ENCODE measurements around the gene MAN1A2.

The MAN1A2 gene

GRCh38 chr1:117546467-117546866, 179.2 kb downstream of the MAN1A2 start:
- no peak for TF ChIP-seq CTCF (conservative IDR thresholded peaks at IDR 0.05; ENCODE audit: low read depth, low read length)
- no peaks in the 10 kb centered on the region for H3K79me2 ChIP-seq (ENCODE audit: insufficient read depth, low read depth)
- H3K4me2 ChIP-seq = no peak overlapping the region
- no peaks in the 10 kb centered on the region for H4K20me1 ChIP-seq (ENCODE audit: insufficient read depth)
- no peaks in the 10 kb centered on the region for H3K4me1 ChIP-seq (ENCODE audit: low read depth, poor library complexity, severe bottlenecking)
- no peak overlapping the region for H3K4me3 ChIP-seq (IDR thresholded peaks at IDR 0.05; ENCODE audit: insufficient read depth, low read depth, low read length)
- no peak overlapping the region for H3K9ac ChIP-seq
- H3K36me3 ChIP-seq (ENCODE audit: insufficient read depth) = no peaks in the 10 kb centered on the region
- H2AFZ ChIP-seq (ENCODE audit: low read depth) = no peak overlapping the region
- H3K27me3 ChIP-seq (ENCODE audit: insufficient read depth, low read depth) = no peaks in the 10 kb centered on the region
- no peak overlapping the region for H3K27ac ChIP-seq

GRCh38 chr1:117553471-117553870, 186.2 kb downstream of the MAN1A2 start:
- H3K4me1 ChIP-seq (ENCODE audit: low read depth, poor library complexity, severe bottlenecking) = no peaks in the 10 kb centered on the region
- H3K36me3 ChIP-seq (ENCODE audit: insufficient read depth) = no peaks in the 10 kb centered on the region
- no peak overlapping the region for H3K27ac ChIP-seq
- no peaks in the 10 kb centered on the region for H4K20me1 ChIP-seq (ENCODE audit: insufficient read depth)
- TF ChIP-seq CTCF (conservative IDR thresholded peaks at IDR 0.05; ENCODE audit: low read depth, low read length) = no peak
- no peaks in the 10 kb centered on the region for H3K27me3 ChIP-seq (ENCODE audit: insufficient read depth, low read depth)
- no peak overlapping the region for H2AFZ ChIP-seq (ENCODE audit: low read depth)
- no peak overlapping the region for H3K4me3 ChIP-seq (IDR thresholded peaks at IDR 0.05; ENCODE audit: insufficient read depth, low read depth, low read length)
- no peak overlapping the region for H3K9ac ChIP-seq
- H3K4me2 ChIP-seq = no peak overlapping the region
- H3K79me2 ChIP-seq (ENCODE audit: insufficient read depth, low read depth) = no peaks in the 10 kb centered on the region

GRCh38 chr1:117555806-117556205, 188.6 kb downstream of the MAN1A2 start:
- no peaks in the 10 kb centered on the region for H4K20me1 ChIP-seq (ENCODE audit: insufficient read depth)
- no peak overlapping the region for H2AFZ ChIP-seq (ENCODE audit: low read depth)
- H3K4me2 ChIP-seq = no peak overlapping the region
- H3K36me3 ChIP-seq (ENCODE audit: insufficient read depth) = no peaks in the 10 kb centered on the region
- no peak overlapping the region for H3K9ac ChIP-seq
- H3K79me2 ChIP-seq (ENCODE audit: insufficient read depth, low read depth) = no peaks in the 10 kb centered on the region
- H3K4me1 ChIP-seq (ENCODE audit: low read depth, poor library complexity, severe bottlenecking) = no peaks in the 10 kb centered on the region
- H3K4me3 ChIP-seq (IDR thresholded peaks at IDR 0.05; ENCODE audit: insufficient read depth, low read depth, low read length) = no peak overlapping the region
- no peaks in the 10 kb centered on the region for H3K27me3 ChIP-seq (ENCODE audit: insufficient read depth, low read depth)
- no peak overlapping the region for H3K27ac ChIP-seq
- no peak for TF ChIP-seq CTCF (conservative IDR thresholded peaks at IDR 0.05; ENCODE audit: low read depth, low read length)

- no peak overlapping the region for H3K4me3 ChIP-seq (IDR thresholded peaks at IDR 0.05; ENCODE audit: insufficient read depth, low read depth, low read length)
These were observed 189.1 kb downstream of the MAN1A2 start for GRCh38 chr1:117556341-117556740.

More at GRCh38 chr1:117556341-117556740, 189.1 kb downstream of the MAN1A2 start:
- no peaks in the 10 kb centered on the region for H3K4me1 ChIP-seq (ENCODE audit: low read depth, poor library complexity, severe bottlenecking)
- no peak overlapping the region for H3K27ac ChIP-seq
- H3K36me3 ChIP-seq (ENCODE audit: insufficient read depth) = no peaks in the 10 kb centered on the region
- no peak for TF ChIP-seq CTCF (conservative IDR thresholded peaks at IDR 0.05; ENCODE audit: low read depth, low read length)
- no peak overlapping the region for H3K4me2 ChIP-seq
- no peaks in the 10 kb centered on the region for H3K79me2 ChIP-seq (ENCODE audit: insufficient read depth, low read depth)
- H4K20me1 ChIP-seq (ENCODE audit: insufficient read depth) = no peaks in the 10 kb centered on the region
- H2AFZ ChIP-seq (ENCODE audit: low read depth) = no peak overlapping the region
- H3K27me3 ChIP-seq (ENCODE audit: insufficient read depth, low read depth) = no peaks in the 10 kb centered on the region
- no peak overlapping the region for H3K9ac ChIP-seq
